Keratinocyte (primary cell): ENCODE measurements around the gene POLR3G. TPM values are rescaled to one million over a fixed set of nuclear protein-coding genes. Genes with fewer than 3 reads are reported as not detected.

ENCODE experiments used
- DNase-seq: peaks from one replicate; pipeline ENCODE4 v3.0.0-alpha.2; 2011; ENCODE audit warnings: low read depth, missing footprints, low spot score
- FAIRE-seq: peaks from 2 replicates; lab custom pipeline; 2011; peaks lifted over from hg19 to GRCh38; lab: Jason Lieb, UNC
- H2AFZ ChIP-seq: 2 replicates; pipeline ENCODE4 v1.6.0; 2012; ENCODE audit warnings: low read length, control low read depth, inconsistent platforms; ENCODE audit not compliant: control insufficient read depth
- H3K27ac ChIP-seq: 2 replicates; pipeline ENCODE4 v1.5.1; 2011; ENCODE audit warnings: low read length; ENCODE audit not compliant: control insufficient read depth, insufficient read depth
- H3K27me3 ChIP-seq: 3 replicates; pipeline ENCODE4 v1.6.0; 2011; ENCODE audit warnings: low read length; ENCODE audit not compliant: control insufficient read depth, insufficient read depth; ENCODE audit errors: extremely low read depth
- H3K36me3 ChIP-seq, 2 experiments: 2 replicates in 1 of 2; 3 replicates in 1 of 2; pipeline ENCODE4 v1.5.1; 2011; ENCODE audit warnings: low read length in 2 of 2, mild to moderate bottlenecking in 1 of 2; ENCODE audit not compliant: control insufficient read depth in 2 of 2, insufficient read depth in 2 of 2; ENCODE audit errors: extremely low read depth in 1 of 2
- H3K4me1 ChIP-seq: 3 replicates; pipeline ENCODE4 v1.5.1; 2011; ENCODE audit warnings: low read length; ENCODE audit not compliant: control insufficient read depth, insufficient read depth; ENCODE audit errors: extremely low read depth
- H3K4me2 ChIP-seq: 3 replicates; pipeline ENCODE4 v1.6.0; 2011; ENCODE audit warnings: low read depth, low read length; ENCODE audit not compliant: control insufficient read depth, insufficient read depth; ENCODE audit errors: extremely low read depth
- H3K4me3 ChIP-seq, 3 experiments: fragments of 200-600 bp in 1 of 3; sonication (generic) in 1 of 3; 2 replicates in 2 of 3; 3 replicates in 1 of 3; pipeline ENCODE4 v1.5.1; 2011 to 2016; ENCODE audit warnings: low read length in 3 of 3, mild to moderate bottlenecking in 3 of 3, control low read depth in 2 of 3, inconsistent platforms in 1 of 3, low read depth in 1 of 3, mixed read lengths in 1 of 3, mixed run types in 1 of 3, moderate library complexity in 1 of 3; ENCODE audit not compliant: control insufficient read depth in 2 of 3, insufficient read depth in 2 of 3; ENCODE audit errors: extremely low read depth in 1 of 3
- H3K79me2 ChIP-seq: 2 replicates; pipeline ENCODE4 v1.6.0; 2012; ENCODE audit warnings: low read length; ENCODE audit not compliant: control insufficient read depth, insufficient read depth
- H3K9ac ChIP-seq: 3 replicates; pipeline ENCODE4 v1.6.0; 2011; ENCODE audit warnings: low read length; ENCODE audit not compliant: control insufficient read depth, insufficient read depth; ENCODE audit errors: extremely low read depth
- H3K9me1 ChIP-seq: 3 replicates; pipeline ENCODE4 v1.6.0; 2011; ENCODE audit warnings: low read length; ENCODE audit not compliant: control insufficient read depth, insufficient read depth; ENCODE audit errors: extremely low read depth
- H3K9me3 ChIP-seq: 2 replicates; pipeline ENCODE4 v1.5.1; 2012; ENCODE audit warnings: low read depth, low read length; ENCODE audit not compliant: control insufficient read depth
- H4K20me1 ChIP-seq: 3 replicates; pipeline ENCODE4 v1.6.0; 2011; ENCODE audit warnings: low read length; ENCODE audit not compliant: control insufficient read depth, insufficient read depth; ENCODE audit errors: extremely low read depth
- EZH2 ChIP-seq: IDR thresholded peaks from one replicate; pipeline ENCODE4 v1.6.1; 2012; ENCODE audit warnings: inconsistent platforms, mild to moderate bottlenecking, low read length, moderate library complexity
- dilution Hi-C: fragments of 300-500 bp; cut with MboI; formaldehyde crosslinking; loops from one replicate; pipeline ENCODE4 v1.7.0; 2020; ENCODE audit warnings: low sequenced_read_pairs; ENCODE audit not compliant: extremely low pct_ligation_motif_present
- polyA plus RNA-seq, 5 experiments: library from polyadenylated mRNA; depleted of rRNA in 3 of 5; stranded (reverse) in 3 of 5; stranded (forward) in 1 of 5; unstranded in 1 of 5; fragments of >200 nt; gene quantifications; 1 replicate in 1 of 5; 2 replicates in 3 of 5; 3 replicates in 1 of 5; pipeline versions ENCODE4 v1.2.1 to v1.2.3, GENCODE V29; 2011 to 2012; ENCODE audit warnings: missing spikeins in 2 of 5, low read depth in 1 of 5, low replicate concordance in 1 of 5
- TF ChIP-seq, protein P1 (sequence below), 3 experiments: IDR thresholded peaks in 1 of 3; conservative IDR thresholded peaks in 1 of 3; optimal IDR thresholded peaks in 1 of 3; 2 replicates in 2 of 3; 3 replicates in 1 of 3; pipeline versions ENCODE3 to v1.5.1; 2011; ENCODE audit warnings: low read length in 3 of 3, mild to moderate bottlenecking in 3 of 3, moderate library complexity in 2 of 3, control low read depth in 1 of 3, inconsistent platforms in 1 of 3; ENCODE audit not compliant: insufficient read depth in 2 of 3; ENCODE audit errors: extremely low read depth in 1 of 3

The POLR3G gene
- polyA plus RNA-seq, 1 donor (not counting 4 experiments of a cell fraction or from before 2014, with no cell fraction given) = 27.0 TPM

DNA sequence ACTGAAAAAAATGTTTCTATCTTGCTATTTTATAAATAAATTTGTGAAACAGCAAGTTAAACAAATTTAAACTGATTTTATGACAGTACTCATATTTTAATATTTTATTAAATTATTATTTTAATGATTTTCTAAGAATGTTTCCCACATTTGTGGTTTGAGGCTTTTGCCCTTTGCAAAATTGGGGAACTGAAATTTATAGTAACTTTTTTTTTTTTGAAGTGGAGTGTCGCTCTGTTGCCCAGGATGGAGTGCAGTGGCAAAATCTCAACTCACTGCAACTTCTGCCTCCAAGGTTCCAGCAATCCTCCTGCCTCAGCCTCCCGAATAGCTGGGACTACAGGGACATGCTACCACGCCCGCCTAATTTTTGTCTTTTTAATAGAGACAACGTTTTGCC lies 76.7 kb downstream of the POLR3G start:
- Histone ChIP-seq H3K4me2 (no peak overlapping the region), H3K4me1 (no peaks in the 10 kb centered on the region), H2AFZ (no peak overlapping the region), H3K79me2 (no peaks in the 10 kb centered on the region), H3K27me3 (peaks cover 11% of the 10 kb centered on the region), H3K9ac (no peak overlapping the region), H3K27ac (no peak overlapping the region), H3K9me1 (no peaks in the 10 kb centered on the region), H3K4me3 (no peak overlapping the region), H3K9me3 (no peaks in the 10 kb centered on the region), H3K36me3 (no peaks in the 10 kb centered on the region), H4K20me1 (no peaks in the 10 kb centered on the region)
- FAIRE-seq (no peak), DNase-seq (no peak)
- dilution Hi-C loops = no loop called here
- TF ChIP-seq, protein P1, sequence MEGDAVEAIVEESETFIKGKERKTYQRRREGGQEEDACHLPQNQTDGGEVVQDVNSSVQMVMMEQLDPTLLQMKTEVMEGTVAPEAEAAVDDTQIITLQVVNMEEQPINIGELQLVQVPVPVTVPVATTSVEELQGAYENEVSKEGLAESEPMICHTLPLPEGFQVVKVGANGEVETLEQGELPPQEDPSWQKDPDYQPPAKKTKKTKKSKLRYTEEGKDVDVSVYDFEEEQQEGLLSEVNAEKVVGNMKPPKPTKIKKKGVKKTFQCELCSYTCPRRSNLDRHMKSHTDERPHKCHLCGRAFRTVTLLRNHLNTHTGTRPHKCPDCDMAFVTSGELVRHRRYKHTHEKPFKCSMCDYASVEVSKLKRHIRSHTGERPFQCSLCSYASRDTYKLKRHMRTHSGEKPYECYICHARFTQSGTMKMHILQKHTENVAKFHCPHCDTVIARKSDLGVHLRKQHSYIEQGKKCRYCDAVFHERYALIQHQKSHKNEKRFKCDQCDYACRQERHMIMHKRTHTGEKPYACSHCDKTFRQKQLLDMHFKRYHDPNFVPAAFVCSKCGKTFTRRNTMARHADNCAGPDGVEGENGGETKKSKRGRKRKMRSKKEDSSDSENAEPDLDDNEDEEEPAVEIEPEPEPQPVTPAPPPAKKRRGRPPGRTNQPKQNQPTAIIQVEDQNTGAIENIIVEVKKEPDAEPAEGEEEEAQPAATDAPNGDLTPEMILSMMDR (optimal IDR thresholded peaks at IDR 0.05 in 1 of 3, IDR thresholded peaks at IDR 0.05 in 1 of 3, conservative IDR thresholded peaks at IDR 0.05 in 1 of 3; ENCODE audit: extremely low read depth in 1 of 3, insufficient read depth in 2 of 3, low read length in 3 of 3) = no peak
- no peak for TF ChIP-seq EZH2

DNA sequence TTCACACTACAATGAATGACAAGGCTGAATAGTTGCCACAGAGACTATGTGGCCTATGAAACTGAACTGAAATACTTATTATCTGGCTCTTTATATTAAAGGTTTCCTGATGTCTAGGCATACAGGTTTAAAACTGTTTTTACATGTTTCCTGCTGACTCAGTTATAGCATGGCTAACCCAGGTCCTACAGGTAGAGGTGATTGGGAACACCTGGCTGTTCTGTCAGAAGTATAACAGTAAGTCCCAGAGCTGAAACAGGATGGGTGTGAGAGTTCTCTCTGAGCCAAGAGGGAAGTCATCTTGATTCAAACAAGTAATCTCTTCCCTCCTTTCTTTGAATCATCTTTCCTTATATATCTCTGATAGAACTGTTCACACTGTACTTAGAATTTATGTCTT lies 79.0 kb downstream of the POLR3G start:
- no peak overlapping the region for H3K9ac ChIP-seq
- H2AFZ ChIP-seq = no peak overlapping the region
- no peak overlapping the region for H3K27ac ChIP-seq
- H4K20me1 ChIP-seq = no peaks in the 10 kb centered on the region
- H3K79me2 ChIP-seq = no peaks in the 10 kb centered on the region
- H3K4me1 ChIP-seq = no peaks in the 10 kb centered on the region
- no peak overlapping the region for H3K4me2 ChIP-seq
- no peak overlapping the region for H3K4me3 ChIP-seq
- H3K9me3 ChIP-seq = no peaks in the 10 kb centered on the region
- DNase-seq = no peak
- H3K27me3 ChIP-seq = peaks cover 32% of the 10 kb centered on the region
- TF ChIP-seq, protein P1 (optimal IDR thresholded peaks at IDR 0.05 in 1 of 3, IDR thresholded peaks at IDR 0.05 in 1 of 3, conservative IDR thresholded peaks at IDR 0.05 in 1 of 3; ENCODE audit: extremely low read depth in 1 of 3, insufficient read depth in 2 of 3, low read length in 3 of 3) = no peak
- no peak for TF ChIP-seq EZH2
- dilution Hi-C loops = no loop called here
- H3K36me3 ChIP-seq = no peaks in the 10 kb centered on the region
- no peak for FAIRE-seq
- no peaks in the 10 kb centered on the region for H3K9me1 ChIP-seq
